ENCODE data around the gene GAB2.

The GAB2 gene

GRCh38 chr11:78419327-78419726 is 1.7 kb upstream of the GAB2 start:
- H3K9me3 ChIP-seq (ENCODE audit: control insufficient read depth in 1 of 2, low read length in 2 of 2) = no peaks in the 10 kb centered on the region
- H3K4me3 ChIP-seq (ENCODE audit: low read depth in 1 of 2, low read length in 2 of 2) = peak overlapping the region; percentile 6 to 14
- H3K9ac ChIP-seq (ENCODE audit: low read depth in 1 of 2, low read length in 2 of 2) = peak overlapping the region in 1 of 2 donors; percentile 40
- no peaks in the 10 kb centered on the region for H3K36me3 ChIP-seq (ENCODE audit: control insufficient read depth in 1 of 2, insufficient read depth in 2 of 2, low read length in 2 of 2)
- H3K4me1 ChIP-seq (ENCODE audit: control insufficient read depth in 1 of 2, insufficient read depth in 2 of 2, low read length in 2 of 2) = peaks cover 27 to 40% of the 10 kb centered on the region in 2 donors
- H3K27ac ChIP-seq (ENCODE audit: low read depth, low read length) = no peak overlapping the region
- H3K27me3 ChIP-seq (ENCODE audit: control insufficient read depth in 1 of 2, insufficient read depth in 2 of 2, low read length in 2 of 2) = no peaks in the 10 kb centered on the region

GRCh38 chr11:78418584-78419211 is 1.1 kb upstream of the GAB2 start:
- Histone ChIP-seq H3K4me1 (ENCODE audit: control insufficient read depth in 1 of 2, insufficient read depth in 2 of 2, low read length in 2 of 2) (peaks cover 27 to 45% of the 10 kb centered on the region in 2 donors), H3K27ac (ENCODE audit: low read depth, low read length) (no peak overlapping the region), H3K4me3 (ENCODE audit: low read depth in 1 of 2, low read length in 2 of 2) (peak overlapping the region; percentile 75 to 91), H3K36me3 (ENCODE audit: control insufficient read depth in 1 of 2, insufficient read depth in 2 of 2, low read length in 2 of 2) (no peaks in the 10 kb centered on the region), H3K9me3 (ENCODE audit: control insufficient read depth in 1 of 2, low read length in 2 of 2) (no peaks in the 10 kb centered on the region), H3K27me3 (ENCODE audit: control insufficient read depth in 1 of 2, insufficient read depth in 2 of 2, low read length in 2 of 2) (no peaks in the 10 kb centered on the region), H3K9ac (ENCODE audit: low read depth in 1 of 2, low read length in 2 of 2) (peak overlapping the region; percentile 73 to 81)

GRCh38 chr11:78417888-78418583 is 416 bp upstream of the GAB2 start:
- Histone ChIP-seq H3K4me1 (ENCODE audit: control insufficient read depth in 1 of 2, insufficient read depth in 2 of 2, low read length in 2 of 2) (peaks cover 27 to 45% of the 10 kb centered on the region in 2 donors), H3K27ac (ENCODE audit: low read depth, low read length) (peak overlapping the region; percentile 74), H3K9ac (ENCODE audit: low read depth in 1 of 2, low read length in 2 of 2) (peak overlapping the region; percentile 73 to 81), H3K36me3 (ENCODE audit: control insufficient read depth in 1 of 2, insufficient read depth in 2 of 2, low read length in 2 of 2) (no peaks in the 10 kb centered on the region), H3K9me3 (ENCODE audit: control insufficient read depth in 1 of 2, low read length in 2 of 2) (no peaks in the 10 kb centered on the region), H3K4me3 (ENCODE audit: low read depth in 1 of 2, low read length in 2 of 2) (peak overlapping the region; percentile 75 to 91), H3K27me3 (ENCODE audit: control insufficient read depth in 1 of 2, insufficient read depth in 2 of 2, low read length in 2 of 2) (no peaks in the 10 kb centered on the region)

GRCh38 chr11:78416285-78417174 is 1.1 kb downstream of the GAB2 start:
- no peaks in the 10 kb centered on the region for H3K9me3 ChIP-seq (ENCODE audit: control insufficient read depth in 1 of 2, low read length in 2 of 2)
- H3K4me3 ChIP-seq (ENCODE audit: low read depth in 1 of 2, low read length in 2 of 2) = peak overlapping the region; percentile 72 to 78
- H3K36me3 ChIP-seq (ENCODE audit: control insufficient read depth in 1 of 2, insufficient read depth in 2 of 2, low read length in 2 of 2) = no peaks in the 10 kb centered on the region
- no peaks in the 10 kb centered on the region for H3K27me3 ChIP-seq (ENCODE audit: control insufficient read depth in 1 of 2, insufficient read depth in 2 of 2, low read length in 2 of 2)
- peak overlapping the region; percentile 69 to 84 for H3K9ac ChIP-seq (ENCODE audit: low read depth in 1 of 2, low read length in 2 of 2)
- H3K4me1 ChIP-seq (ENCODE audit: control insufficient read depth in 1 of 2, insufficient read depth in 2 of 2, low read length in 2 of 2) = peaks cover 27 to 45% of the 10 kb centered on the region in 2 donors
- H3K27ac ChIP-seq (ENCODE audit: low read depth, low read length) = peak overlapping the region; percentile 93

- Histone ChIP-seq H3K27me3 (ENCODE audit: control insufficient read depth in 1 of 2, insufficient read depth in 2 of 2, low read length in 2 of 2) (no peaks in the 10 kb centered on the region), H3K4me3 (ENCODE audit: low read depth in 1 of 2, low read length in 2 of 2) (no peak overlapping the region), H3K9me3 (ENCODE audit: control insufficient read depth in 1 of 2, low read length in 2 of 2) (peaks cover 0 to under 1% of the 10 kb centered on the region in 2 donors), H3K27ac (ENCODE audit: low read depth, low read length) (no peak overlapping the region), H3K9ac (ENCODE audit: low read depth in 1 of 2, low read length in 2 of 2) (peak overlapping the region; percentile 10 to 16), H3K36me3 (ENCODE audit: control insufficient read depth in 1 of 2, insufficient read depth in 2 of 2, low read length in 2 of 2) (no peaks in the 10 kb centered on the region), H3K4me1 (ENCODE audit: control insufficient read depth in 1 of 2, insufficient read depth in 2 of 2, low read length in 2 of 2) (peaks cover 27 to 38% of the 10 kb centered on the region in 2 donors)
Observed at GRCh38 chr11:78415338-78415737, 2.3 kb downstream of the GAB2 start.

- H3K9me3 ChIP-seq (ENCODE audit: control insufficient read depth in 1 of 2, low read length in 2 of 2) = peaks cover 0 to 2% of the 10 kb centered on the region in 2 donors
- H3K9ac ChIP-seq (ENCODE audit: low read depth in 1 of 2, low read length in 2 of 2) = no peak overlapping the region
- H3K27ac ChIP-seq (ENCODE audit: low read depth, low read length) = no peak overlapping the region
- no peaks in the 10 kb centered on the region for H3K36me3 ChIP-seq (ENCODE audit: control insufficient read depth in 1 of 2, insufficient read depth in 2 of 2, low read length in 2 of 2)
- H3K4me3 ChIP-seq (ENCODE audit: low read depth in 1 of 2, low read length in 2 of 2) = no peak overlapping the region
- H3K4me1 ChIP-seq (ENCODE audit: control insufficient read depth in 1 of 2, insufficient read depth in 2 of 2, low read length in 2 of 2) = peaks cover 24 to 31% of the 10 kb centered on the region in 2 donors
- no peaks in the 10 kb centered on the region for H3K27me3 ChIP-seq (ENCODE audit: control insufficient read depth in 1 of 2, insufficient read depth in 2 of 2, low read length in 2 of 2)
Observed at GRCh38 chr11:78414321-78415051, 3.1 kb downstream of the GAB2 start.

GRCh38 chr11:78408619-78409018 is 9.0 kb downstream of the GAB2 start:
- Histone ChIP-seq H3K9ac (ENCODE audit: low read depth in 1 of 2, low read length in 2 of 2) (no peak overlapping the region), H3K9me3 (ENCODE audit: control insufficient read depth in 1 of 2, low read length in 2 of 2) (peaks cover 0 to 2% of the 10 kb centered on the region in 2 donors), H3K4me3 (ENCODE audit: low read depth in 1 of 2, low read length in 2 of 2) (no peak overlapping the region), H3K36me3 (ENCODE audit: control insufficient read depth in 1 of 2, insufficient read depth in 2 of 2, low read length in 2 of 2) (no peaks in the 10 kb centered on the region), H3K27me3 (ENCODE audit: control insufficient read depth in 1 of 2, insufficient read depth in 2 of 2, low read length in 2 of 2) (no peaks in the 10 kb centered on the region), H3K4me1 (ENCODE audit: control insufficient read depth in 1 of 2, insufficient read depth in 2 of 2, low read length in 2 of 2) (no peaks in the 10 kb centered on the region), H3K27ac (ENCODE audit: low read depth, low read length) (no peak overlapping the region)

- H3K27me3 ChIP-seq (ENCODE audit: control insufficient read depth in 1 of 2, insufficient read depth in 2 of 2, low read length in 2 of 2) = no peaks in the 10 kb centered on the region
- H3K36me3 ChIP-seq (ENCODE audit: control insufficient read depth in 1 of 2, insufficient read depth in 2 of 2, low read length in 2 of 2) = no peaks in the 10 kb centered on the region
- H3K27ac ChIP-seq (ENCODE audit: low read depth, low read length) = no peak overlapping the region
- no peak overlapping the region for H3K4me3 ChIP-seq (ENCODE audit: low read depth in 1 of 2, low read length in 2 of 2)
- H3K4me1 ChIP-seq (ENCODE audit: control insufficient read depth in 1 of 2, insufficient read depth in 2 of 2, low read length in 2 of 2) = no peaks in the 10 kb centered on the region
- peaks cover 0 to 2% of the 10 kb centered on the region in 2 donors for H3K9me3 ChIP-seq (ENCODE audit: control insufficient read depth in 1 of 2, low read length in 2 of 2)
- no peak overlapping the region for H3K9ac ChIP-seq (ENCODE audit: low read depth in 1 of 2, low read length in 2 of 2)
Observed at GRCh38 chr11:78406568-78407196, 10.9 kb downstream of the GAB2 start.

GRCh38 chr11:78405805-78406204 is 11.8 kb downstream of the GAB2 start:
- Histone ChIP-seq H3K4me3 (ENCODE audit: low read depth in 1 of 2, low read length in 2 of 2) (no peak overlapping the region), H3K4me1 (ENCODE audit: control insufficient read depth in 1 of 2, insufficient read depth in 2 of 2, low read length in 2 of 2) (no peaks in the 10 kb centered on the region), H3K27me3 (ENCODE audit: control insufficient read depth in 1 of 2, insufficient read depth in 2 of 2, low read length in 2 of 2) (no peaks in the 10 kb centered on the region), H3K36me3 (ENCODE audit: control insufficient read depth in 1 of 2, insufficient read depth in 2 of 2, low read length in 2 of 2) (no peaks in the 10 kb centered on the region), H3K9me3 (ENCODE audit: control insufficient read depth in 1 of 2, low read length in 2 of 2) (peaks cover 0 to 2% of the 10 kb centered on the region in 2 donors), H3K9ac (ENCODE audit: low read depth in 1 of 2, low read length in 2 of 2) (no peak overlapping the region), H3K27ac (ENCODE audit: low read depth, low read length) (no peak overlapping the region)
